Stimulated activated CD4-positive, alpha-beta T cell treated with anti-CD3 and anti-CD28 coated beads, Interleukin-1b, Interleukin-23, amount 100 ng/mL, for 24 hours (primary cell): ENCODE results near the gene NR2F6.
A peak's percentile ranks its signal among the peaks of the same experiment; 100 is the strongest.

ENCODE experiments used
- DNase-seq, 4 experiments: peaks; one replicate each; pipeline ENCODE4 v3.0.0-alpha.2; 2020; ENCODE audit warnings: low read depth in 4 of 4, low spot score in 1 of 4

The NR2F6 gene

DNA sequence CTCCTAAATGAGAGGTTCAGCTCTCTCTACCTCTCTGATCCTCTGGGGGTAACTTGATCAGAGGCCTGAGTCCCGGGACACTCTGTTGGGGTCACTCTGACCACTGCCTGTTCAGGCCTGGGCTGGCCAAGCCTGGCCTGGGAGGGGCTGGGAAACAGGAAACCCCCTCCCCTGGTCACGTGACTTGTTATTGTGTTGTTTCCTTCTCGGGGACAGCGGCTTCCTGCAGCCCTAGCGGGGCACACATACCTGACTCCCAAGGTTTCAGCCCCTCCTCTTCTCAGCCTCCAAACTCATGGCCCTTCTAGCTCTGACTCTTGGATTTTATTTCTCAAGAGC lies 18.9 kb upstream of the NR2F6 start, which contains the start of gene USHBP1:
Gene USHBP1 (minus strand): TSS at position 105 of the 339 bp plus-strand sequence. CDS start 446 bp downstream, outside the sequence.
- DNase-seq = no peak

DNA sequence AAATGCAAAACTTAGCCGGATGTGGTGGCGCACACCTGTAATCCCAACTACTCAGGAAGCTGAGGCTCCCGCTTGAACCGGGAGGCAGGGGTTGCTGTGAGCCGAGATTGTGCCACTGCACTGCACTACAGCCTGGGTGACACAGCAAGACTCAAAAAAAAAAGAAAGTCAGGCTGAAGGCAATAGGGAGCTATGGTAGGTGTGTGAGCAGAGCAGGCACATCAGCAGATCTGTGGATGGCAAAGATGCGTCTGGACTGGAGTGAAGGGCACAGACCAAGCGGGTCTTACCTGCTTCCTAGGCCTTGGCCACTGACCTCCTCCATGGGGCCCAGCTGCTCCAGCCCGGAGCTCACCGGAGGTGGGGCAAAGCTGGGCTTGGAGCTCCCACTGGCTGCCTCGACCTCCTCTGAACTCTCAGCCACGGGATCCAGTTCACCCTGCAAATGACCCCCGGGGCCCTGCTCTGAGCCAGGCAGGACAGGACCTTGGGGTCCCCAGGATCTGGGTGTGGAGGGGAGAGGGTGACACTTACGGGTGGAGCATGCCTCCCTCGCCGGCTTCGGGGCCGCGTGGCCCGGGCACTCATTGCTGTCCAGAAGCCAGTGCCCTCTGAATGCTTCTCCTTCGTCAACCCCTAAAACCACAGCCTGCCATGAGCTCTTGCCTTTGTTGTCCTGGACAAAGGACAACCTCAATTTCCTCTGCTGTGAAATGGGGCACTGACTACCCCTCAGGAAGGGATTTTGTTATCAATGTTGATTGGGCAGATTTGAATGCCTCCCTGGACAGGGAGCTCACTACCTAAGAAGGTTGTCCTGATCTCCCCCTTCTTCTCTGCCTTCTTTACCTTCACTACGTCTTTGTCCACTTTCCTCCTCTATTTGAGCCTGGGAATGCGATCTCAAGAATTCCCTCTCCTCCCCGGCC lies 18.3 kb upstream of the NR2F6 start:
- no peak for DNase-seq

DNA sequence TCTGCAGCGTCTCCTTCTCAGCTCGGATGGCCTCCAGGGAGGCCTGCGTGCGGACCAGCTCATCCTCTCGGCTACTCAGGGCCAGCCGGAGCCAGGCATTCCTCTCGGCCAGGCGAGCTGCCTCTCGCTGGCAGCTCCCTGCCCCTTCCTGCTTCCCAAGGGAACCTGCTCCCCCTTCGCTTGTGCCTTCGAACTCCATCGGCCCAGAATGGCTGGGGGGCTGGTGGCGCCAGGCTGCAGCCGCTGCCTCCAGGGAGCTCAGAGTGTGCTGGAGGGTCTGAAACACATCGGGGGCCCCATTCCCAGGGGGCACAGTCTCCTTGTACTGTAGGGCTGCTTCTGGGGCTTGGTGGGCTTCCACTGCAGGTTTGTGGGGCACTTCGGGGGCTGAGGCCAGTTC lies 16.8 kb upstream of the NR2F6 start:
- DNase-seq = no peak

- peak; percentile 82 to 92 (median 84) for DNase-seq
Measured at GRCh38 chr19:17260842-17261325, 15.2 kb upstream of the NR2F6 start.

DNA sequence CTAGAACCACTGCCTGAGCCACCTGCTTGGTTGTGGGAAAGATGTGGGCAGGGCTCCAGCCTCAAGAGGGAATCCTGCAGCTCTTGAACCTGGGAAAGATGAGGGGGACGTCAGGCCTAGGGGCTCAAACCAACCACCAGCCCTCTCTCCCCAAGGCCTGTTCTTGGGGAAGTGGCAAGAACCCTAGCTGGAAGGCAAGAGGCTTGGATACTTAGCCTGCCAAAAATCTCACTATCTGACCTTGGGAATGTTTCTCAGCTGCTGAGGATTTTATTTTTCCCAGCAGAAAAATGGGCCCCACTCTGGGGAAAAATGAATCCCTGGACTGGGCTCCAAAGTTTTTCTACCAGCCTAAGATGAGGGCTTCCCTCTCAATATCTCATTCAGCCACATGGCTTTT lies 14.2 kb upstream of the NR2F6 start:
- no peak for DNase-seq

GRCh38 chr19:17259118-17259780 lies 13.5 kb upstream of the NR2F6 start:
- DNase-seq = no peak

DNA sequence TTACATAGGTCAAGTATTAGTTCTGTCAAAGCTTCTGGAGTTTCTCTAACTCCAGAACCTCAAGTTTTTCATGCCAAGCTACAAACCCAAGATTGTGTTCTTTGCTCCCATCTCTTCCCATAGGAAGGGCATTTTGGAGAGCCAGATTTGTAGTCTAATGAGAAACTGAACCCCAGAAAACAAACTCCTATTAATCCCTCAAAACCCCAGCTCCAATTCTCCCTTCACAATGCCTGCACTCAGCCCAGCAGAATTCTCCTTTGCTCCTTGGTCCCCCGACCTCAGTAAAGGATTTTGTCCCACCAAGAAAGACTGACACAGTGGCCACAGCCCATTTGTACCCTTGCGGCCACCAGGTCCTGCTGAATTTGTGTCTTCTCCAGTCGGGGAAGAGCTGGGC lies 10.4 kb upstream of the NR2F6 start:
- DNase-seq = no peak

DNA sequence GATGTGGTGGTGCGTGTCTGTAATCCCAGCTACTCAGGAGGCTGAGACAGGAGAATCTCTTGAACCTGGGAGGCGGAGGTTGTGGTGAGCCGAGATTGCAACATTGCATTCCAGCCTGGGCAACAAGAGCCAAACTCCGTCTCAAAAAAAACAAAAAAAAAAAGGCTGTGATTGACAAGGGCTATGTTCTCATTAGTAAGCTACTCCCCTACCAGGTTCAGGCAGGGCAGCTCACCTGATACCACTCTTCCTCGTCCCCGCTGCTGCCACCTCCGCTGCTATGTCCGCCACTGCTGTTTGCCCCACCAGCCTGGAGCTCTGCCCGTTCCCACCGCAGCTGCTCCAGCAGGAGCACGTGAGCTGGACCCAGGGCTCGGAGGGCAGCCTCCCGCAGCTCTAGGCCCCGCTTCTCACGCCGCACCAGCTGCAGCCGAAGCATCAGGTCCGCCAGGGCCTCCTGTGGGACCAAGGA lies 9.5 kb upstream of the NR2F6 start:
- no peak for DNase-seq

DNA sequence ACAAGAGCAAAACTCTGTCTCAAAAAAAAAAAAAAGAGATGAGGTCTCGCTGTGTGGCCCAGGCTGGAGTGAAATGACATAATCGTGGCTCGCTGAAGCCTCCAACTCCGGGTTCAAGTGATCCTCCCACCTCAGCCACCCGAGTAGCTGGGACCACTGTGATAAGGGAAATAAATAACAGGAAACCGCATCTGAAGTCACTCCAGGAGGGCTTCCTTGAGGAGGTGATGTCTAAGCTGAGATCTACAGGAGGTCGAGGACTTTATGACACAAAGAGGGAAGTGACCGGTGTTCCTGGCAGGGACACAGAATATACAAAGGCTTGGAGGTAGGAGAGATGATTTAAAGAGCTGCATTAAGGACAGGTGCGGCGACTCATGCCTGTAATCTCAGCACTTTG lies 8.9 kb upstream of the NR2F6 start:
- DNase-seq = no peak

DNA sequence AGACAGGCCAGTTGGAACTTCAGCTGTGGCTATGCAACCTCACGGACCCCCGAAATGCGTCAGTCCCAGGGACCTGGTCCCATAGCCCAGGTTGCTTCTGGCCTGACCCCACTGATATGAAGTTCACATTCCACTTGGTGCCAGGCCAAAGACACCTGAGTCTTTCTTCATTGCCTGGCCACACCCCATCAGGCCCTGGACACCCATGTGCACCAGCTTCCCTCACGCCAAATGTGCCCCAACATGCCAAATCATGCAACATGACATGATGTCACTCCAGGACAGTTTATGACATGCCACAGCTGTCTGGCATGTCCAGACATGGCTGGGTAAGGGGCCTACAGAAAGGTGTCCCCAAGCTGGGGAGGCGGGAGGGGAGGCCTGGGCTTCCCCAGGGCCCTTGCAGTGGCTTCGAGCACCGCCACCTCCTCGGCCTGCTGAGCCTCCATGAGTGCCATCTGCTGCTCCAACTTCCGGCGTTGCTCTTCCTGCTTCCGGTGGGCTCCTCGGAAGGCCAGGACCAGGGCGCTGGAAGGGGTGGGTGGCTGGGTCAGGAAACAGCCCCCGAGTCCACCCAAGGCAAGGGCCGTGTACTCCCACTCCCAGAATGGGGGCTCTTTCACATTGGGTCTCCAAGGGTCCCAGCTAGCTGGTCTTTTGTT lies 4.3 kb upstream of the NR2F6 start:
- DNase-seq = no peak

DNA sequence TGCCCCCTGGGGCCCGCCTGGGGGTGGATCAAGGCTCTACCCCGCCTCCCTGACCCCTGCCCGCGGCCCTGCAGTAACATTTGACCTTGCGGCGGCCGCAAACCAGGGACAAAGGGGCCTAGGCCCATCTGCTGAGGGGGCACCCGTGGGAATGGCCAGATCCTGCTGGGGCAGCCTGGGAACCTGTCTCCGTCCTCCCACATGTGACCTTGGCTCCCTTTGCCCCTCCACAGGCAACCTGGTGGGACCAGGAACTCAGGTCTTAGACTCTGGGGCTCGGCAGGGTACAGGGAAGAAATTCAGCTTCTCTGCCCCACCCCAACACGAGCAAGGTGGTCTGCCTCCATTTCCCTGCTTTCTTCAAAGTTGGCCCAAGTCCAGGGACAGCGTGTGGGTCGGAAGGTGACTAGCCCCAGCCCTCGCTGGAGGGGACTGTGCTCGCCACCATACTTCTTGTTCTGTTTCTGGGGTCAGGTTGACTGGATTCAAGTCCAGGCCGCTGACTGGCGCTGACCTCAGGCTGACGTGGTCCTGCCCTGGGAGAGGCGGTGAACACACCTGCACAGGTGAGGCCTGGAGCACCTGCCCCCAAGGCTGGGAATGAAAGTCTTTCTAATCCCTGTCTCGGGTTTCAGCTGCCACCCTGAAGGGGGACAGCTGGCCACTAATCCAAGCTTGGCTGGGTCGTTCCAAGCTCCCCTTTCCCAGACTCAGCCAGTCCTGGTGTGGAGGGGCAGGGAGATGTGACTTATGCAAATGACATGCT lies 2.5 kb upstream of the NR2F6 start:
- no peak for DNase-seq

DNA sequence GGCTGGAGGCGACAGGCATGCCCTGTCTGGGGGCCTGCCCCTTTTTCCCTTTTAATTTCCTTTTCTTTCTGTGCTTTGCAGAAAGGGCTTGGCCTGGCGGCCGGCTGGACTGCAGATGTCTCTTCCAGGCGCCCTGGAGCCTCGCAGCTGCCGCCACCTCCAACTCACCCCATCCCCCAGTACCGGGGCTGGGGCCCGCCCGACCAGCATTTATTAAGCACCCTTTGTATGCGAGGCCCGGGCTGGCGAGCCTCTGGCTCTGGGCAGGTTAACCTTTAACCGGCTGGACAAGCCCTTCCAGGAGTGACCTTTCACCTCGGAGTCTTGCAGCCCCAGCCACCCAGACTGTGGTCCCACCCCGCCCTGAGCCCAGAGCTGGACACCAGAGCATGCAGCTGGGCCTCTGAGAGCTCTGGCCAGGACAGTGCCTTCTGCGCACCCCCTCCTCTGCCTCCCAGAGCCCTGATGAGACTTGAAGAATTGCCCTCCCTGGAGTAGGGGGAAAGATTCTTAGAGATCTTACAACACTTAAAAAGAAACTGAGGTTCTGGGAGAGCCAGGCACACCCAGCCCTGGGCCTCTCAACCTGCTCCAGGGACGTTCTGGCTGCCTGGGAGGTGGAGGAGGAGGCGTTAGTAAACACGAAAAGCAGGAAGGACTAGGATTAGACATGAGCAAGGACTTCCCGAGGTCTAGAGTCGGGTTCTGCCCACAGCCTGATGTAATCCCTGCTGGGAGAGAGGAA lies 1.1 kb upstream of the NR2F6 start:
- DNase-seq = no peak

GRCh38 chr19:17244618-17245534 lies 843 bp downstream of the NR2F6 start:
- DNase-seq = no peak

DNA sequence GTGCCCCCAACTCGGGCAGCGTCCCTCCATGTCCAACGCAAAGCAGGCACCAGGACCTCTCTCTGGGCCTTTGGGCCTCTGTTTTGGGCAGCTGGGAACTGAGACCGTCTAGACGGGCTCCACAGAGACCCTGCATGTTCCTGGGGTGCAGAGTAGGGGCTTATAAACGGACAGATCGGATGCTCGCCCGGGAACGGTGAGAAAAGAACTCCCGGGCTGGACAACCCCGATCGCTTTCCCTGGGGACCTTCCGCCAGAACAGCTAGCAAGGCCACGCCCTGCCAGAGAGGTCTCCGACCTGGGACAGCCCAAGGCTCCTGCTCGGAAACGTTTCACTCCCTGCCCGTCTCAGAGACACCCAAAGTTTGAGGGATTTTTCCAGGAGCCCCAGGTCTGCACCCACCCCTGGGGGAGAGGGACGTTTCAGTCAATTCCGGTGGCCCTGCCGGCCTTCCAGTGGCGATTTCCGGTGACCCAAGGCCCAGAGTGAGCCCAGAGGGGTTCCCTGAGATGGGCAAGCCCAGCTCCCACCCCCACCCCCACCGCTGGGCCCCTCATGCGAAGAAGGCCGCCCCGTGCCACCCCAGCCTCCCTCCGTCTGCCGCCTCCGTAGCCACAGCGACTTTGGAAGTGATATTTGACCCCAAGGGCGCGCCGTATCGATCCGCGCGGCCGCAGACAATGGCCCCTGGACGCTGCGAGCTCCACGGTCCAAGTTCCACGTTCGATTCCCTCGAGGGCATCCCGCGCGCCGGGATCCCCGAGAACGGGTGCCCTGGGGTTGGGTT lies 1.7 kb downstream of the NR2F6 start:
- no peak for DNase-seq

DNA sequence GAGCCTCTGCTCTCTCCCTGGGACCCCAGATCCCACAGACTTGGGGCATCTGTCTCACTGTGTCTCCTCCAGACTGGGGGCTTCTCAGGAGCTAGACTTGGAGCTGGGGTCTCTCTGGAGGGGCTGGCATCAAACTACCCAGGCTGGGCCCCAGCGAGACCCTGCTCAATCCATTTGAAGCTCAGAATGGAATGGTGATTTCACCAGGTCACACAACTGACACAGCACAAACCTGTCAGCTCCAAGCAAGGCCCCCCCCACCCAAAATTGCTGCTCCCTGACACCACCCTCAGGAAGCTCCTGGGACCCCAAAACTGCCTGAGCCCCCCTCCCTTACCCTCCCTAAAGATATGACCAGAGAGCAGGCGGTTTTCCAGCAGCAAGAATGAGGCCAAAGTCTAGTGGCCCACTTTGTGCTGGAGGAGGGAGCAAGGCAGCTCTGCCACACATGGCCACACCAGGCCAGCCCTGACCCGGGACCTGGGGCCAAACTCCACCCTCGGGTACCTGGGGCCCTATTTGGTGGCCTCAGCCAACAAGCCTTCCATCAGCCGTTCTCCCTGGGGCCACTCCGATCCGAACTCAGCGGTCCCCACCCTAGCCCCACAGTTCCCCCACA lies 2.4 kb downstream of the NR2F6 start:
- DNase-seq = no peak

- no peak for DNase-seq
Measured at GRCh38 chr19:17242431-17243208, 3.1 kb downstream of the NR2F6 start.

DNA sequence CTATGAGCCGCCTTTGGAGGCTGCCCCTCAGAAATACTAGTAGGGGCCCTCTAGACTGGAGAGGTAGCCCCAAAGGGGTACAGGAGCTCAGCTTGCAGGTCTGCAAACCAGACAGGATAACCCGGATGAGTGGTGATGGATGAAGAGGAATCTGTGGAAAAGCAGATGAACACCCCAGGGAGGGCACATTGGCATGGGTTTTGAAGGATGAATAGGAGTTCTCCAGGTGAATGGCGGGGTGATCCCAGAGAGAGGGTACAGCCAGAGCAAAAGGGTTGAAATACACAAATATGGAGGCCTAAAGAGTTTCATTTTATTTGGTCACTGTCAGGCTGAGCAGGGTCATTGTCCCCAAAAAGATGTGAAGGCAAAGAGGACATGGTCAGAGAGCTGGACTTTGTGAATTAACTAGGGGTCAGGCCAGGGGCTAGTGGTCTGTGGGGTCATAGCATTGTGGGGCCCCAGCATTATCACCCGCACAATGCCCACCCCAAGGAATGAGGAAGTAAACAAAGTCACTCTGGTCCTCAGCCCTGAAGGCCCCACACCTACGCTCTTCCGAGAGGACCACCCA lies 4.8 kb downstream of the NR2F6 start:
- no peak for DNase-seq
